ENCODE measurements around the gene C1QL3.

The C1QL3 gene

GRCh38 chr10:16491933-16492332, 29.7 kb downstream of the C1QL3 start:
- no peak for DNase-seq

- DNase-seq, result no peak
Observed at GRCh38 chr10:16490511-16490910, 31.2 kb downstream of the C1QL3 start.

- no peak for DNase-seq
Observed at GRCh38 chr10:16483241-16483917, 38.3 kb downstream of the C1QL3 start.

- DNase-seq, result no peak
Observed at GRCh38 chr10:16481052-16481728, 40.5 kb downstream of the C1QL3 start.

- no peak for DNase-seq
Observed at GRCh38 chr10:16478801-16479200, 42.9 kb downstream of the C1QL3 start.

- no peak for DNase-seq
Observed at GRCh38 chr10:16477757-16478156, 43.9 kb downstream of the C1QL3 start.

- no peak for DNase-seq
Observed at GRCh38 chr10:16472828-16473227, 48.9 kb downstream of the C1QL3 start.

- DNase-seq, result no peak
Observed at GRCh38 chr10:16470747-16471146, 50.9 kb downstream of the C1QL3 start.

- no peak for DNase-seq
Observed at GRCh38 chr10:16466001-16466400, 55.7 kb downstream of the C1QL3 start.
